A549 treated with CORT108297 at 1 μM for 4 hours (cell line): ENCODE data around the gene C14orf93. TPM values are rescaled to one million over a fixed set of nuclear protein-coding genes. Genes with fewer than 3 reads are reported as not detected.

Experiments
- total RNA-seq: library from RNA; stranded (reverse); fragments of 200-300 nt; extraction: Qiagen RNA extraction; gene quantifications from 5 replicates; pipeline ENCODE4 v1.2.3, GENCODE V29; 2022

The C14orf93 gene
- 2.9 to 3.8 TPM (median 3.7 TPM) in 5 replicates for total RNA-seq

DNA sequence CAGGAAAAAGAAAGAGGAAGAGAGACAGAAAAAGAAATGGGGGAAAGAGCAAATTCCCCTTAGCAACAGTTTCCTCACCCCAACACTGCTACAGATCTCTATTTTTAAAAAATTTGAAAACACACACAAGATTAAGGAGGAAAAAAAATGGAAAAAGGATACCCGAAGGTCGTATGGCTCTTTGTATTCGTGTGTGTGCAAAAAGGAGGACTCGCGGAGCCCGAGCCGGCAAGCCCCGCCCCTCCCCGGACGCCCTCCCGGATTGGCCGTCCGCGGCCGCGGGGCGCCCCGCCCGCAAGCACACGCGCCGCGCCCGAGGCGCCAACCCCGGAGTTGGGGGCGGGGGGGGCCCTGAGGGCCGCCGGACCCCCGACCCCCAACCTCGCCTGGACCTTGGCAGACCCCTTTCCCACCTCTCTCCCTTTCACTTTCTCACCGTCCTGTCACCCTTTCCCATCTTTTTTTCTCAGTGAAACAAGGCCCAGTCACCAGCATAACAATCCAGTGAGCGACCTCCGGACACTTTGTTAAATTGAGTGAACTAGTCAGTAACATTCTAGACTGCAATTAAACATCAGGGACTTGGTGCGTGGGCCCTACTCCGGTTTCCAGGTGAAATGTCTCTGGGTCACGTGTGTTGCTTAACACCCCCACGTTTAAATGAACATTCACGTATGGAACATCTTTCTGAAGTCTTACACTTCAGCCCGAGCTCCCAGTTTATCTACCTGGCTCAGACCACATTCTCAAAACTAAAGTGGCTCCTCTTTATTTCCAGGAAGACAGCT is at the start of gene C14orf93:
TSS of gene C14orf93 (minus strand) at position 205 of the 788 bp plus-strand sequence. CDS start 11,120 bp downstream, outside the sequence.

DNA sequence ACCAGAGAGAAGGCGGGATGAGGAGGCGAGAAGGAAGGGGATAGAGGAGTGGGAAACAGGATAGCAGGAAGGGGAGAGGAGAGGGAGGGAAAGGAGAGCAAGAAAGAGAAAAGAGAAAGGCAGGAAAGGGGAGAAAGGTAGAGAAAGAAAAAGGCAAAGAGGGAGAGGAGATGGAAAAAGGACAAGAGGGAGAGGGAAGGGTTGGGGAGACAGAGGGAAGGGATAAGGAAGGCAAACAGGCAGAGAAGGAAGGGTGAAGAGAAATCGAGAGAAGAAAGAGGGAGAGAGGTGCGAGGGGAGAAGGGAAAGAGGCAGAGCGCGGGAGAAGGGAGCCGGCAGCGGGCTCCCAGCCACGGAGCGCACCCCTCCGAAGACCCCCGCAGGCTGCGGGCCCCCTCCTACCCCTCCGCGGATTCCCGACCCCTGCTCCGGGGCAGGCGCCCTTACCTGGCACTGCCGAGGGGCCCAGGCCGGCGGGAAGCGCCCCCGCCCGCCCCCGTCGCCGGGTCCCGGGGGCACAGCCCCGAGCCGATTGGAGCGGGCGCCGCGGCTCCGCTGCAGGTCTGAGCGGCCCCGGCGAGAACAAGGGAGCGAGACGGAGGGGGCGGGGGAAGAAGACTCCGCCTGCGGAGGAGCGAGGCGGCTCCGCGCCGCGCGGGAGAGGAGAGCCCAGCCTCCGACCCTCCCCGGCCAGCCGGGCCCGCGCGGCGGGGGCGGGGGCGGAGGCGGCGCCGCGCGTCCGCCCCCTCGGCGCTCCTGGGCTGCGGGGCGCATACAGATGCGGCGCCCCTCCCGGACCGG is 47.2 kb upstream of the C14orf93 start, which contains the start of gene CDH24:
TSS of gene CDH24 (minus strand) at position 565 of the 801 bp plus-strand sequence. CDS start 1,787 bp downstream, outside the sequence.

DNA sequence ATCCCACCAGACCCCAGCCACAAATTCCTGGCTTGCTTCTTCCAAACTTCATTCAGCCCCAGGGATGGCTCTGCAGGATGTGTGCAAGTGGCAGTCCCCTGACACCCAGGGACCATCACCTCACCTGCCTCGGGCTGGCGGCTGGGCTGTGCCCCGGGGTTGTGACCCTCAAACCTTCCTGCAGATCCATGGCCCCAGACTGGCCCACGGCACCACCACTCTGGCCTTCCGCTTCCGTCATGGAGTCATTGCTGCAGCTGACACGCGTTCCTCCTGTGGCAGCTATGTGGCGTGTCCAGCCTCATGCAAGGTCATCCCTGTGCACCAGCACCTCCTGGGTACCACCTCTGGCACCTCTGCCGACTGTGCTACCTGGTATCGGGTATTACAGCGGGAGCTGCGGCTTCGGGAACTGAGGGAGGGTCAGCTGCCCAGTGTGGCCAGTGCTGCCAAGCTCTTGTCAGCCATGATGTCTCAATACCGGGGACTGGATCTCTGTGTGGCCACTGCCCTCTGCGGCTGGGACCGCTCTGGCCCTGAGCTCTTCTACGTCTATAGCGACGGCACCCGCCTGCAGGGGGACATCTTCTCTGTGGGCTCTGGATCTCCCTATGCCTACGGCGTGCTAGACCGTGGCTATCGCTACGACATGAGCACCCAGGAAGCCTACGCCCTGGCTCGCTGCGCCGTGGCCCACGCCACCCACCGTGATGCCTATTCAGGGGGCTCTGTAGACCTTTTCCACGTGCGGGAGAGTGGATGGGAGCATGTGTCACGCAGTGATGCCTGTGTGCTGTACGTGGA is 32.4 kb upstream of the C14orf93 start, which contains the start of gene PSMB11:
TSS of gene PSMB11 (plus strand) at position 51 of the 804 bp plus-strand sequence. CDS start at position 65, 14 bp downstream.

DNA sequence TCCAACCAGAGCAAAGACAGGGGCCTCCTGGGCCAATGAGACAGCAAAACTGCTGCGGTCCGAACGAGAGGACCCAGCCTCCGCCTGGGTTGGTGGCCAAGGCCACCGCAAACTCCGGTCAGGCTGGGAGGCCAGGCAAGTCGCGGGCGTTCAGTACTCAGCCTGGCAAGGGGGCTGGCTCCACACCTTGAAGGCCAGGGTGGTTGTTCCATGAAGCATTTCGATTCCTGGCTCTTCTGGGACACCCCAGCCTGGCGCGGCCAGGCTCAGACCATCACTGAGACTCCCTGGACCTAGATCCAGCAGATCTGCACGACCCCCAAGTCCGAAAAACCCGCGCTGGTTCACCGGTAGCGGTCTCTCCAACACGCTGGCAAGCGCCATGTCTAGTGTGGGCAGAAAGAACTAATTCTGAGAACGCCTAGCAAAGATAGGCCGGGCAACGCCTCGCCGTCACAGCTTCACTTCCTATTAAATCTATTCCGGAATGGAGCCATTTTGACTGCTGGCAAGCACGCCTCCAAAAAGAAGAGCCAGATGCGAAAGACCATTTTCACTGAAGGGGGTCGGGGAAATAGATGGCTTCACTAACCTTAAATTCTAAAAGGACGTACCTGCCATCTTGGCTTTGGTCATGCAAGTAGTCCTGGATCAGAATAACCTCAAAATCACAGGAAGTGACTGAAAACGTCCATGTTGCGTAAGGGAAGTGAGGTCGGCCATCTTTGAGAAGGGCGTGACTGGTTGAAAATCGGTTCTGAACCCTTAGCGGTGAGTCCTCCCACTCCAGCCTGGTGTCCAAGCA is 24.8 kb upstream of the C14orf93 start, which contains the start of gene PSMB5:
TSS of gene PSMB5 (minus strand) at position 403 of the 805 bp plus-strand sequence. CDS start at position 384, 19 bp downstream.

GRCh38 chr14:22982477-22983245 is 27.3 kb downstream of the C14orf93 start, which contains the start of gene AJUBA:
Gene AJUBA (minus strand): TSS chr14:22982551. CDS start chr14:22982266, 285 bp downstream.

Other genes starting within 250 kb of the C14orf93 start
- 146 to 171 TPM (median 165 TPM) in 5 replicates for gene OXA1L, start 243.5 kb downstream of the C14orf93 start, total RNA-seq
- gene SLC7A7, start 194.7 kb downstream of the C14orf93 start, total RNA-seq: 12.6 to 19.5 TPM (median 15.3 TPM) in 5 replicates
- gene MRPL52, start 180.3 kb downstream of the C14orf93 start, total RNA-seq: 125 to 231 TPM (median 198 TPM) in 5 replicates
- gene MMP14, start 173.6 kb downstream of the C14orf93 start, total RNA-seq: 0.51 to 0.69 TPM (median 0.68 TPM) in 5 replicates
- gene LRP10, start 138.4 kb downstream of the C14orf93 start, total RNA-seq: 58.5 to 90.1 TPM (median 82.3 TPM) in 5 replicates
- 0.30 to 0.50 TPM (median 0.44 TPM) in 5 replicates for gene REM2, start 126.9 kb downstream of the C14orf93 start, total RNA-seq
- gene RBM23, start 91.0 kb downstream of the C14orf93 start, total RNA-seq: 62.1 to 70.9 TPM (median 63.9 TPM) in 5 replicates
- 105 to 136 TPM (median 107 TPM) in 5 replicates for gene PRMT5, start 80.8 kb downstream of the C14orf93 start, total RNA-seq
- gene HAUS4, start 53.1 kb downstream of the C14orf93 start, total RNA-seq: 33.3 to 40.0 TPM (median 36.3 TPM) in 5 replicates
- gene AJUBA, start 27.6 kb downstream of the C14orf93 start, total RNA-seq: 35.7 to 49.4 TPM (median 39.5 TPM) in 5 replicates
- gene PSMB5, start 24.8 kb upstream of the C14orf93 start, total RNA-seq: 293 to 335 TPM (median 321 TPM) in 5 replicates
- not detected in 5 replicates for gene PSMB11, start 32.1 kb upstream of the C14orf93 start, total RNA-seq
- 3.0 to 5.9 TPM (median 5.2 TPM) in 5 replicates for gene CDH24, start 47.4 kb upstream of the C14orf93 start, total RNA-seq
- gene ACIN1, start 85.0 kb upstream of the C14orf93 start, total RNA-seq: 98.4 to 109 TPM (median 104 TPM) in 5 replicates
- gene C14orf119, start 85.4 kb upstream of the C14orf93 start, total RNA-seq: 85.2 to 110 TPM (median 105 TPM) in 5 replicates
- gene CIROP, start 94.8 kb upstream of the C14orf93 start, total RNA-seq: not detected in 5 replicates
- gene CEBPE, start 109.1 kb upstream of the C14orf93 start, total RNA-seq: not detected in 5 replicates
- gene SLC7A8, start 173.5 kb upstream of the C14orf93 start, total RNA-seq: 0.47 to 0.73 TPM (median 0.55 TPM) in 5 replicates
- not detected in 5 replicates for gene RNF212B, start 227.8 kb upstream of the C14orf93 start, total RNA-seq